ENCODE results near the gene SLAMF9.

Gene SLAMF9

GRCh38 chr1:159923203-159924024 lies 30.6 kb downstream of the SLAMF9 start:
- Histone ChIP-seq H3K4me3 (ENCODE audit: low read length) (peak overlapping the region; percentile 99), H3K9me3 (ENCODE audit: control insufficient read depth, insufficient read depth, low read length) (no peaks in the 10 kb centered on the region), H3K27me3 (ENCODE audit: control insufficient read depth, low read length) (no peaks in the 10 kb centered on the region), H3K36me3 (ENCODE audit: control insufficient read depth, low read length) (peaks cover 65% of the 10 kb centered on the region), H3K4me1 (ENCODE audit: control insufficient read depth, low read length) (peaks cover 42% of the 10 kb centered on the region), H3K27ac (ENCODE audit: low read depth, low read length) (peak overlapping the region; percentile 76), H3K9me2 (replicated peaks; ENCODE audit: control insufficient read depth, low read length) (no peaks in the 10 kb centered on the region), H3K4me2 (ENCODE audit: low read length) (peak overlapping the region; percentile 90), H4K20me1 (ENCODE audit: control insufficient read depth, insufficient read depth, low read depth, low read length) (peaks cover 25% of the 10 kb centered on the region), H3K79me2 (ENCODE audit: control insufficient read depth, low read length) (peaks cover 68% of the 10 kb centered on the region), H3F3A (ENCODE audit: control insufficient read depth, insufficient read depth) (no peaks in the 10 kb centered on the region; the same call in 1 of the 2 replicates)
- no peak for TF ChIP-seq EZH2phosphoT487 (IDR thresholded peaks at IDR 0.05; ENCODE audit: borderline replicate concordance, low read length)
- no peak for TF ChIP-seq CTCF (IDR thresholded peaks at IDR 0.05; ENCODE audit: low read depth, low read length, poor library complexity, severe bottlenecking)

GRCh38 chr1:159922511-159923202 lies 31.4 kb downstream of the SLAMF9 start:
- Histone ChIP-seq H3K27me3 (ENCODE audit: control insufficient read depth, low read length) (no peaks in the 10 kb centered on the region), H3K4me1 (ENCODE audit: control insufficient read depth, low read length) (peaks cover 42% of the 10 kb centered on the region), H3K9me3 (ENCODE audit: control insufficient read depth, insufficient read depth, low read length) (no peaks in the 10 kb centered on the region), H3K4me3 (ENCODE audit: low read length) (peak overlapping the region; percentile 99), H4K20me1 (ENCODE audit: control insufficient read depth, insufficient read depth, low read depth, low read length) (peaks cover 25% of the 10 kb centered on the region), H3K27ac (ENCODE audit: low read depth, low read length) (peak overlapping the region; percentile 76), H3K4me2 (ENCODE audit: low read length) (peak overlapping the region; percentile 90), H3K36me3 (ENCODE audit: control insufficient read depth, low read length) (peaks cover 73% of the 10 kb centered on the region), H3K9me2 (replicated peaks; ENCODE audit: control insufficient read depth, low read length) (no peaks in the 10 kb centered on the region), H3K79me2 (ENCODE audit: control insufficient read depth, low read length) (peaks cover 68% of the 10 kb centered on the region), H3F3A (ENCODE audit: control insufficient read depth, insufficient read depth) (no peaks in the 10 kb centered on the region; the same call in 1 of the 2 replicates)
- no peak for TF ChIP-seq CTCF (IDR thresholded peaks at IDR 0.05; ENCODE audit: low read depth, low read length, poor library complexity, severe bottlenecking)
- TF ChIP-seq EZH2phosphoT487 (IDR thresholded peaks at IDR 0.05; ENCODE audit: borderline replicate concordance, low read length) = no peak

DNA sequence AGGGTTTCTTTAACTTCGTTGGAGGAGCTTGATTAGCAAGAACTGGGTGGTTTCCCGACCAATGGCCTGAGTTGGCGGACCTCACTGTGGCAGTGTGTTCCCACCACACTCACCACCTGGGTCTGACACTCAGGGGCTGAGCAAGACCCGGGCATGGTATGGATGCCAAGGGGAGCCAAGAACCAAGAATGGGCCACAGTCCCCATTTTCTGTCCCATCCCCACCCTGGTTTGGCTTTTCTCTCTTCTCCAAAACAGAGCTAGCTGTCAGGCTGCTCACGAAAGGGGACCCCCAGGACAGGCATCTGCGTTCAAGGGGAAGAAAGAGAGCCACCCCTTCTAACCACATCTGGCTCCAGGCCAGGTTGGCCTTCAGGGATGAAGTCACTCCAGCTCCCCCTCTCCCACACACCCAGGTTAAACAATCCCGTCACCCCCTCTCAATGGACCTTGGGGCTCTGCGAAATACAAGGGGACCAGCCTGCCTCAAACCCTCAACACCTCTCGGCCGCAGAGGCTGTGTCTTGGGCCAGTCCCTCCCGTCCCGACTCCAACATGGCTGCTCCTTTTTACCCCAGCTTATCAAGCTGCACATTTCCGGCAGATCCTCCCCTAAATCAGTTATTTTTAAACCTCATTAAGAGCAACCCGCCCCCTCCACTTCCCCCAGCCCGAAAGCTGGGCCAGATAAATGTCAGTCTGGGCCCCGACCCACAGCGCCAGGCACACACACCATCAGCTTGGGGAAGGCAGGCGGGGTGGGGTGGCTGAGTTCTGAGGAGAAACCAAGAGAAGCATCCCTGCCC lies 32.1 kb downstream of the SLAMF9 start:
- no peaks in the 10 kb centered on the region for H3K9me3 ChIP-seq (ENCODE audit: control insufficient read depth, insufficient read depth, low read length)
- H3F3A ChIP-seq (ENCODE audit: control insufficient read depth, insufficient read depth) = no peaks in the 10 kb centered on the region; the same call in 1 of the 2 replicates
- H3K79me2 ChIP-seq (ENCODE audit: control insufficient read depth, low read length) = peaks cover 68% of the 10 kb centered on the region
- peak overlapping the region; percentile 90 for H3K4me2 ChIP-seq (ENCODE audit: low read length)
- peak overlapping the region; percentile 76 for H3K27ac ChIP-seq (ENCODE audit: low read depth, low read length)
- peaks cover 25% of the 10 kb centered on the region for H4K20me1 ChIP-seq (ENCODE audit: control insufficient read depth, insufficient read depth, low read depth, low read length)
- peak overlapping the region; percentile 99 for H3K4me3 ChIP-seq (ENCODE audit: low read length)
- H3K9me2 ChIP-seq (replicated peaks; ENCODE audit: control insufficient read depth, low read length) = no peaks in the 10 kb centered on the region
- no peaks in the 10 kb centered on the region for H3K27me3 ChIP-seq (ENCODE audit: control insufficient read depth, low read length)
- peaks cover 42% of the 10 kb centered on the region for H3K4me1 ChIP-seq (ENCODE audit: control insufficient read depth, low read length)
- TF ChIP-seq CTCF (IDR thresholded peaks at IDR 0.05; ENCODE audit: low read depth, low read length, poor library complexity, severe bottlenecking) (no peak), EZH2phosphoT487 (IDR thresholded peaks at IDR 0.05; ENCODE audit: borderline replicate concordance, low read length) (no peak)
- peaks cover 77% of the 10 kb centered on the region for H3K36me3 ChIP-seq (ENCODE audit: control insufficient read depth, low read length)

Data from DOHH2 (cell line).